Right cardiac atrium (tissue), 5 donors: Measurements from ENCODE around the gene SUSD5. TPM values are rescaled to one million over a fixed set of nuclear protein-coding genes. Genes with fewer than 3 reads are reported as not detected.

ENCODE experiments used
- polyA plus RNA-seq: library from polyadenylated mRNA; stranded (reverse); fragments of 200-250 nt; gene quantifications from one replicate; pipeline ENCODE4 v1.2.3, GENCODE V29; 2013
- total RNA-seq, 4 donors: library from RNA; stranded (reverse); fragmentation: NEBNext Ultra II Directional; extraction: Animal tissue kit (Norgen Biotek cat#: 25700); gene quantifications; one replicate each; pipeline ENCODE4 v1.2.1, GENCODE V29; 2021
- donor health status: healthy with polysubstance abuse.
- donor health status: DM: no; HTN: yes; CAD: no.
- donor health status: DM: no; HTN: no; CAD: no.
- donor health status: DM: no; HTN: yes; CAD: no; lungs with severe emphysema.
- donor health status: DM: yes; HTN: yes; CAD: no.

SUSD5 gene
- total and polyA plus RNA-seq, 5 donors, result 0.53 to 10.0 (median 1.3) TPM

Other genes starting within 250 kb of the SUSD5 start
- 10 to 100 TPM; 25.3 to 33.2 (median 28.3) TPM for gene GLB1, start 121.7 kb downstream of the SUSD5 start, total RNA-seq
- gene GLB1, start 121.7 kb downstream of the SUSD5 start, polyA plus RNA-seq, result 9.8 TPM
- 1 to 10 TPM; 4.4 to 6.5 (median 5.1) TPM for gene TMPPE, start 121.7 kb downstream of the SUSD5 start, total RNA-seq
- gene TMPPE, start 121.7 kb downstream of the SUSD5 start, polyA plus RNA-seq, result 0.50 TPM
- gene CRTAP, start 104.8 kb downstream of the SUSD5 start, total RNA-seq, result 100 to 1,000 TPM; 133 to 180 (median 149) TPM
- gene CRTAP, start 104.8 kb downstream of the SUSD5 start, polyA plus RNA-seq, result 51.8 TPM
- 1 to 10 TPM; 2.5 to 4.9 (median 3.9) TPM for gene FBXL2, start 58.6 kb upstream of the SUSD5 start, total RNA-seq
- gene FBXL2, start 58.6 kb upstream of the SUSD5 start, polyA plus RNA-seq, result 2.0 TPM
- 10 to 100 TPM; 41.6 to 47.4 (median 45.8) TPM for gene UBP1, start 221.6 kb upstream of the SUSD5 start, total RNA-seq
- 22.4 TPM for gene UBP1, start 221.6 kb upstream of the SUSD5 start, polyA plus RNA-seq